Measurements from ENCODE around the gene MAPK7.

DNA sequence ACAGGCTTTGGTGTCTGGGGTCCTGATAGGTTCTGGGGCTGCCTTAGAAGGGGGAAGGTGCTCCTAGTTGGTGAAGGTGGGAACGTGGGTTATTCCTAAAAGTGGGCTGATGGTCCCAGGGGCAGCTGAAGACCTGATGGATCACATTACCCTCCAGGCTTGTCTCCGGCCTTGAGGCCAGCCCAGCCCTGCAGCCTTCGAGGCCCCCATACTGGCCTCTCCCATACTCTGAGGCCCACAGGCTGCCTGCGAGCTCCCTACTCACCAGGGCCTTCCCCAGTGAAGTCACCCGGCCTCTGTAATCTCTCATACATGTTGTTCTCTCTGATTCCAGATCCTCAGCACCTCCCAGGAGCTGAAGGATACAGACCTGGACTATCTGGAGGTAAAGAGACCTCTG, 35.5 kb downstream of the MAPK7 start:
- TF ChIP-seq, protein P1, sequence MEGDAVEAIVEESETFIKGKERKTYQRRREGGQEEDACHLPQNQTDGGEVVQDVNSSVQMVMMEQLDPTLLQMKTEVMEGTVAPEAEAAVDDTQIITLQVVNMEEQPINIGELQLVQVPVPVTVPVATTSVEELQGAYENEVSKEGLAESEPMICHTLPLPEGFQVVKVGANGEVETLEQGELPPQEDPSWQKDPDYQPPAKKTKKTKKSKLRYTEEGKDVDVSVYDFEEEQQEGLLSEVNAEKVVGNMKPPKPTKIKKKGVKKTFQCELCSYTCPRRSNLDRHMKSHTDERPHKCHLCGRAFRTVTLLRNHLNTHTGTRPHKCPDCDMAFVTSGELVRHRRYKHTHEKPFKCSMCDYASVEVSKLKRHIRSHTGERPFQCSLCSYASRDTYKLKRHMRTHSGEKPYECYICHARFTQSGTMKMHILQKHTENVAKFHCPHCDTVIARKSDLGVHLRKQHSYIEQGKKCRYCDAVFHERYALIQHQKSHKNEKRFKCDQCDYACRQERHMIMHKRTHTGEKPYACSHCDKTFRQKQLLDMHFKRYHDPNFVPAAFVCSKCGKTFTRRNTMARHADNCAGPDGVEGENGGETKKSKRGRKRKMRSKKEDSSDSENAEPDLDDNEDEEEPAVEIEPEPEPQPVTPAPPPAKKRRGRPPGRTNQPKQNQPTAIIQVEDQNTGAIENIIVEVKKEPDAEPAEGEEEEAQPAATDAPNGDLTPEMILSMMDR (IDR thresholded peaks at IDR 0.05): no peak
- TF ChIP-seq POLR2A (IDR thresholded peaks at IDR 0.05): no peak

All from lower leg skin (tissue), 3 donors.